Measurements from ENCODE around the gene FSD1L. TPM values are rescaled to one million over a fixed set of nuclear protein-coding genes. Genes with fewer than 3 reads are reported as not detected.

FSD1L gene
- polyA plus RNA-seq, 1 of the 3 experiments (the other 2 are of a cell fraction): 0.76 TPM

DNA sequence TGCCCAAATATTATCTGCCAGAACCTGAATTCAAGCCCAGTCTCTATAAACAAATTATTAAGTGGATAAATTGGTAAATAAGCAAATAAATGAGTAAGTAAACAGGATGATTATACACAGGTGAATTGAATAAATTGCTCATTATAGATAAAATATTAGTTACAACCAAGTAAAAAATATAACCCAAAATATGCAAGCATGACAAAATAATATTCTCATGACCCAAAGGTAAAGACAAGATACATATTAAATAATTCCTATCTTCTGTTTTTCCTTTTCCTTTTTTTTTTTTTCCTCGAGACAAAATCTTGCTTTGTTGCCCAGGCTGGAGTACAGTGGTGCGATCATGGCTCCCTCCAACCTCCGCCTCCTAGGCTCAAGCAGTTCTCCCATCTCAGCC lies 21.2 kb upstream of the FSD1L start:
- DNase-seq: no peak
- Histone ChIP-seq H3K36me3 (replicated peaks in 1 of 2; ENCODE audit: control insufficient read depth in 1 of 2, insufficient read depth in 2 of 2, low read length in 1 of 2) (no peaks in the 10 kb centered on the region), H3K4me3 (ENCODE audit: low read depth in 2 of 2, low read length in 1 of 2) (no peak overlapping the region), H4K20me1 (ENCODE audit: insufficient read depth) (no peaks in the 10 kb centered on the region), H3K9me3 (no peaks in the 10 kb centered on the region), H3K4me2 (no peak overlapping the region), H3K27ac (ENCODE audit: low read depth in 2 of 2, low read length in 1 of 2) (no peak overlapping the region), H3K79me2 (ENCODE audit: insufficient read depth) (no peaks in the 10 kb centered on the region), H3K27me3 (ENCODE audit: insufficient read depth) (no peaks in the 10 kb centered on the region), H2AFZ (ENCODE audit: low read depth) (no peak overlapping the region), H3K9me2 (no peaks in the 10 kb centered on the region), H3K9ac (no peak overlapping the region), H3K4me1 (ENCODE audit: control insufficient read depth in 1 of 2, insufficient read depth in 2 of 2, low read depth in 1 of 2, low read length in 1 of 2) (no peaks in the 10 kb centered on the region), H3F3A (replicated peaks; ENCODE audit: insufficient read depth) (no peaks in the 10 kb centered on the region)
- TF ChIP-seq, protein P1, sequence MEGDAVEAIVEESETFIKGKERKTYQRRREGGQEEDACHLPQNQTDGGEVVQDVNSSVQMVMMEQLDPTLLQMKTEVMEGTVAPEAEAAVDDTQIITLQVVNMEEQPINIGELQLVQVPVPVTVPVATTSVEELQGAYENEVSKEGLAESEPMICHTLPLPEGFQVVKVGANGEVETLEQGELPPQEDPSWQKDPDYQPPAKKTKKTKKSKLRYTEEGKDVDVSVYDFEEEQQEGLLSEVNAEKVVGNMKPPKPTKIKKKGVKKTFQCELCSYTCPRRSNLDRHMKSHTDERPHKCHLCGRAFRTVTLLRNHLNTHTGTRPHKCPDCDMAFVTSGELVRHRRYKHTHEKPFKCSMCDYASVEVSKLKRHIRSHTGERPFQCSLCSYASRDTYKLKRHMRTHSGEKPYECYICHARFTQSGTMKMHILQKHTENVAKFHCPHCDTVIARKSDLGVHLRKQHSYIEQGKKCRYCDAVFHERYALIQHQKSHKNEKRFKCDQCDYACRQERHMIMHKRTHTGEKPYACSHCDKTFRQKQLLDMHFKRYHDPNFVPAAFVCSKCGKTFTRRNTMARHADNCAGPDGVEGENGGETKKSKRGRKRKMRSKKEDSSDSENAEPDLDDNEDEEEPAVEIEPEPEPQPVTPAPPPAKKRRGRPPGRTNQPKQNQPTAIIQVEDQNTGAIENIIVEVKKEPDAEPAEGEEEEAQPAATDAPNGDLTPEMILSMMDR (IDR thresholded peaks at IDR 0.05): no peak
- no peak for TF ChIP-seq EZH2phosphoT487 (IDR thresholded peaks at IDR 0.05; ENCODE audit: borderline replicate concordance, low read depth)
- no peak for TF ChIP-seq GATA2 (CRISPR knock-in tag; IDR thresholded peaks at IDR 0.05)
- TF ChIP-seq, protein P2, sequence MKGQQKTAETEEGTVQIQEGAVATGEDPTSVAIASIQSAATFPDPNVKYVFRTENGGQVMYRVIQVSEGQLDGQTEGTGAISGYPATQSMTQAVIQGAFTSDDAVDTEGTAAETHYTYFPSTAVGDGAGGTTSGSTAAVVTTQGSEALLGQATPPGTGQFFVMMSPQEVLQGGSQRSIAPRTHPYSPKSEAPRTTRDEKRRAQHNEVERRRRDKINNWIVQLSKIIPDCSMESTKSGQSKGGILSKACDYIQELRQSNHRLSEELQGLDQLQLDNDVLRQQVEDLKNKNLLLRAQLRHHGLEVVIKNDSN (IDR thresholded peaks at IDR 0.05; ENCODE audit: borderline replicate concordance, low read depth): no peak
- TF ChIP-seq SMC3 (IDR thresholded peaks at IDR 0.05; ENCODE audit: low read depth, low read length): no peak
- no peak for TF ChIP-seq YY1 (IDR thresholded peaks at IDR 0.05; ENCODE audit: low read depth)
- TF ChIP-seq, protein P3, sequence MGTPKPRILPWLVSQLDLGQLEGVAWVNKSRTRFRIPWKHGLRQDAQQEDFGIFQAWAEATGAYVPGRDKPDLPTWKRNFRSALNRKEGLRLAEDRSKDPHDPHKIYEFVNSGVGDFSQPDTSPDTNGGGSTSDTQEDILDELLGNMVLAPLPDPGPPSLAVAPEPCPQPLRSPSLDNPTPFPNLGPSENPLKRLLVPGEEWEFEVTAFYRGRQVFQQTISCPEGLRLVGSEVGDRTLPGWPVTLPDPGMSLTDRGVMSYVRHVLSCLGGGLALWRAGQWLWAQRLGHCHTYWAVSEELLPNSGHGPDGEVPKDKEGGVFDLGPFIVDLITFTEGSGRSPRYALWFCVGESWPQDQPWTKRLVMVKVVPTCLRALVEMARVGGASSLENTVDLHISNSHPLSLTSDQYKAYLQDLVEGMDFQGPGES (IDR thresholded peaks at IDR 0.05; ENCODE audit: low read depth, low read length): no peak
- TF ChIP-seq JUND (IDR thresholded peaks at IDR 0.05): no peak
- TF ChIP-seq MXI1 (IDR thresholded peaks at IDR 0.05; ENCODE audit: low read depth, low read length): no peak
- no peak for TF ChIP-seq RFX5 (IDR thresholded peaks at IDR 0.05; ENCODE audit: low read length)
- TF ChIP-seq GABPA (IDR thresholded peaks at IDR 0.05; ENCODE audit: low read depth): no peak
- TF ChIP-seq EP300 (IDR thresholded peaks at IDR 0.05; ENCODE audit: borderline replicate concordance in 1 of 2, low read depth in 1 of 2, low read length in 1 of 2): no peak
- TF ChIP-seq, protein P4, sequence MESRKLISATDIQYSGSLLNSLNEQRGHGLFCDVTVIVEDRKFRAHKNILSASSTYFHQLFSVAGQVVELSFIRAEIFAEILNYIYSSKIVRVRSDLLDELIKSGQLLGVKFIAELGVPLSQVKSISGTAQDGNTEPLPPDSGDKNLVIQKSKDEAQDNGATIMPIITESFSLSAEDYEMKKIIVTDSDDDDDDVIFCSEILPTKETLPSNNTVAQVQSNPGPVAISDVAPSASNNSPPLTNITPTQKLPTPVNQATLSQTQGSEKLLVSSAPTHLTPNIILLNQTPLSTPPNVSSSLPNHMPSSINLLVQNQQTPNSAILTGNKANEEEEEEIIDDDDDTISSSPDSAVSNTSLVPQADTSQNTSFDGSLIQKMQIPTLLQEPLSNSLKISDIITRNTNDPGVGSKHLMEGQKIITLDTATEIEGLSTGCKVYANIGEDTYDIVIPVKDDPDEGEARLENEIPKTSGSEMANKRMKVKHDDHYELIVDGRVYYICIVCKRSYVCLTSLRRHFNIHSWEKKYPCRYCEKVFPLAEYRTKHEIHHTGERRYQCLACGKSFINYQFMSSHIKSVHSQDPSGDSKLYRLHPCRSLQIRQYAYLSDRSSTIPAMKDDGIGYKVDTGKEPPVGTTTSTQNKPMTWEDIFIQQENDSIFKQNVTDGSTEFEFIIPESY (IDR thresholded peaks at IDR 0.05; ENCODE audit: borderline replicate concordance, low read depth): no peak
- TF ChIP-seq NFIC (IDR thresholded peaks at IDR 0.05; ENCODE audit: borderline replicate concordance): no peak
- TF ChIP-seq, protein P5, sequence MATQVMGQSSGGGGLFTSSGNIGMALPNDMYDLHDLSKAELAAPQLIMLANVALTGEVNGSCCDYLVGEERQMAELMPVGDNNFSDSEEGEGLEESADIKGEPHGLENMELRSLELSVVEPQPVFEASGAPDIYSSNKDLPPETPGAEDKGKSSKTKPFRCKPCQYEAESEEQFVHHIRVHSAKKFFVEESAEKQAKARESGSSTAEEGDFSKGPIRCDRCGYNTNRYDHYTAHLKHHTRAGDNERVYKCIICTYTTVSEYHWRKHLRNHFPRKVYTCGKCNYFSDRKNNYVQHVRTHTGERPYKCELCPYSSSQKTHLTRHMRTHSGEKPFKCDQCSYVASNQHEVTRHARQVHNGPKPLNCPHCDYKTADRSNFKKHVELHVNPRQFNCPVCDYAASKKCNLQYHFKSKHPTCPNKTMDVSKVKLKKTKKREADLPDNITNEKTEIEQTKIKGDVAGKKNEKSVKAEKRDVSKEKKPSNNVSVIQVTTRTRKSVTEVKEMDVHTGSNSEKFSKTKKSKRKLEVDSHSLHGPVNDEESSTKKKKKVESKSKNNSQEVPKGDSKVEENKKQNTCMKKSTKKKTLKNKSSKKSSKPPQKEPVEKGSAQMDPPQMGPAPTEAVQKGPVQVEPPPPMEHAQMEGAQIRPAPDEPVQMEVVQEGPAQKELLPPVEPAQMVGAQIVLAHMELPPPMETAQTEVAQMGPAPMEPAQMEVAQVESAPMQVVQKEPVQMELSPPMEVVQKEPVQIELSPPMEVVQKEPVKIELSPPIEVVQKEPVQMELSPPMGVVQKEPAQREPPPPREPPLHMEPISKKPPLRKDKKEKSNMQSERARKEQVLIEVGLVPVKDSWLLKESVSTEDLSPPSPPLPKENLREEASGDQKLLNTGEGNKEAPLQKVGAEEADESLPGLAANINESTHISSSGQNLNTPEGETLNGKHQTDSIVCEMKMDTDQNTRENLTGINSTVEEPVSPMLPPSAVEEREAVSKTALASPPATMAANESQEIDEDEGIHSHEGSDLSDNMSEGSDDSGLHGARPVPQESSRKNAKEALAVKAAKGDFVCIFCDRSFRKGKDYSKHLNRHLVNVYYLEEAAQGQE (IDR thresholded peaks at IDR 0.05; ENCODE audit: low read depth, low read length): no peak
- TF ChIP-seq FOXJ3 (CRISPR knock-in tag; IDR thresholded peaks at IDR 0.05): no peak
- TF ChIP-seq POLR2AphosphoS5 (IDR thresholded peaks at IDR 0.05; ENCODE audit: low read depth, low read length): no peak
- no peak for TF ChIP-seq RAD21 (IDR thresholded peaks at IDR 0.05; ENCODE audit: low read length)
- no peak for TF ChIP-seq TAF1 (IDR thresholded peaks at IDR 0.05; ENCODE audit: borderline replicate concordance, low read depth, low read length)
- ChIA-PET POLR2A (no interaction called here), CTCF (interaction anchor here (0.6 to 2.1 kb wide), 6 partner anchors 11 to 563 kb away, joined by 3 to 6 read pairs (median 4); no protein-coding TSS in a partner anchor)
- WGBS (ENCODE audit: low lambda C conversion rate): 83% methylated on average over 3 of the region's 3 CpGs

Measured in SK-N-SH (cell line).